Measurements from ENCODE around the gene HSP90AB1. TPM values are rescaled to one million over a fixed set of nuclear protein-coding genes. Genes with fewer than 3 reads are reported as not detected.

The HSP90AB1 gene
- total and polyA plus RNA-seq, 7 donors = 182 to 569 (median 484) TPM

GRCh38 chr6:44250718-44251123, 3.8 kb downstream of the HSP90AB1 start:
- WGBS, 2 donors = 73 to 85% methylated on average over 3 of the region's 3 CpGs

GRCh38 chr6:44251576-44252524, 4.9 kb downstream of the HSP90AB1 start:
- H3K27me3 ChIP-seq = no peaks in the 10 kb centered on the region
- peaks cover 0 to 34% (median 28%) of the 10 kb centered on the region in 4 donors for H3K4me1 ChIP-seq
- TF ChIP-seq CTCF (IDR thresholded peaks at IDR 0.05) (no peak), POLR2A (IDR thresholded peaks at IDR 0.05) (no peak), EP300 (IDR thresholded peaks at IDR 0.05) (no peak), POLR2AphosphoS5 (IDR thresholded peaks at IDR 0.05) (no peak)
- no peak for DNase-seq
- WGBS, 2 donors = 84 to 90% methylated on average over 14 of the region's 14 CpGs
- peaks cover 49 to 71% (median 64%) of the 10 kb centered on the region in 4 donors for H3K36me3 ChIP-seq
- no peak overlapping the region for H3K4me3 ChIP-seq
- H3K9me3 ChIP-seq = no peaks in the 10 kb centered on the region
- no peak overlapping the region for H3K27ac ChIP-seq
- intact Hi-C loops (cut with DNase I) = no loop called here

More at GRCh38 chr6:44250718-44251123, 3.8 kb downstream of the HSP90AB1 start:
- intact Hi-C loops (cut with DNase I) = no loop called here
- TF ChIP-seq CTCF (IDR thresholded peaks at IDR 0.05) (no peak), EP300 (IDR thresholded peaks at IDR 0.05) (no peak), POLR2AphosphoS5 (IDR thresholded peaks at IDR 0.05) (no peak)
- Histone ChIP-seq H3K4me1 (peaks cover 0 to 27% (median 21%) of the 10 kb centered on the region in 4 donors), H3K27ac (no peak overlapping the region), H3K27me3 (no peaks in the 10 kb centered on the region), H3K9me3 (no peaks in the 10 kb centered on the region), H3K4me3 (no peak overlapping the region), H3K36me3 (peaks cover 49 to 70% (median 64%) of the 10 kb centered on the region in 4 donors)
- DNase-seq = no peak

DNA sequence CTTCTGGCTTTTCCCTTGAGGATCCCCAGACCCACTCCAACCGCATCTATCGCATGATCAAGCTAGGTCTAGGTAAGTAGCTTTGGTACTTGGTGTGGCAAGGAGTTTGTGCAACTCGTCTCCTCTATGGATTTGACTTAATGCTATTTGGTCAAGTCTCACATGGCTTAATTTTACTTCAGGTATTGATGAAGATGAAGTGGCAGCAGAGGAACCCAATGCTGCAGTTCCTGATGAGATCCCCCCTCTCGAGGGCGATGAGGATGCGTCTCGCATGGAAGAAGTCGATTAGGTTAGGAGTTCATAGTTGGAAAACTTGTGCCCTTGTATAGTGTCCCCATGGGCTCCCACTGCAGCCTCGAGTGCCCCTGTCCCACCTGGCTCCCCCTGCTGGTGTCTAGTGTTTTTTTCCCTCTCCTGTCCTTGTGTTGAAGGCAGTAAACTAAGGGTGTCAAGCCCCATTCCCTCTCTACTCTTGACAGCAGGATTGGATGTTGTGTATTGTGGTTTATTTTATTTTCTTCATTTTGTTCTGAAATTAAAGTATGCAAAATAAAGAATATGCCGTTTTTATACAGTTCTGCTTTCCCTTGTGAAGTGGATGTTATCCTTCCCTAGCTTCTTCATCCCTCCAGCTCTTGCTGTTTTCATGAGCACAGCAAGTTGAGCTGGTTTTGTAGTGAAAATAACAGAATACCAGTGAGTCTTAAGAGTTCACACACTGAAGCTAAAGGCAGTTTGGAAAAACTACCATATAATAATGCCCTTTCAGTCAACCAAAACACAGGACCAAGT, 6.6 kb downstream of the HSP90AB1 start:
- intact Hi-C loops (cut with DNase I) = no loop called here
- Histone ChIP-seq H3K4me3 (no peak overlapping the region), H3K27me3 (no peaks in the 10 kb centered on the region), H3K4me1 (peaks cover 0 to 34% (median 31%) of the 10 kb centered on the region in 4 donors), H3K27ac (no peak overlapping the region), H3K36me3 (peaks cover 49 to 71% (median 65%) of the 10 kb centered on the region in 4 donors), H3K9me3 (no peaks in the 10 kb centered on the region)
- TF ChIP-seq POLR2A (IDR thresholded peaks at IDR 0.05) (no peak), POLR2AphosphoS5 (IDR thresholded peaks at IDR 0.05) (no peak), EP300 (IDR thresholded peaks at IDR 0.05) (no peak), CTCF (IDR thresholded peaks at IDR 0.05) (peak in 3 of 4 experiments; percentile 21 to 32 (median 32))
- DNase-seq = no peak
- WGBS, 2 donors = 60 to 72% methylated on average over 10 of the region's 10 CpGs

GRCh38 chr6:44254191-44255104, 7.5 kb downstream of the HSP90AB1 start:
- H3K27ac ChIP-seq = no peak overlapping the region

More at GRCh38 chr6:44254191-44255104, 7.5 kb downstream of the HSP90AB1 start:
- Histone ChIP-seq H3K36me3 (peaks cover 49 to 66% (median 59%) of the 10 kb centered on the region in 4 donors), H3K4me1 (peaks cover 0 to 26% (median 21%) of the 10 kb centered on the region in 4 donors), H3K27me3 (no peaks in the 10 kb centered on the region), H3K4me3 (no peak overlapping the region), H3K9me3 (no peaks in the 10 kb centered on the region)
- DNase-seq = no peak
- intact Hi-C loops (cut with DNase I) = loop anchor here (5.0 kb wide), 1 partner anchor 157 kb away; no protein-coding TSS in a partner anchor
- 80 to 83% methylated on average over 12 of the region's 12 CpGs for WGBS, 2 donors
- TF ChIP-seq POLR2A (IDR thresholded peaks at IDR 0.05) (no peak), CTCF (IDR thresholded peaks at IDR 0.05) (no peak), POLR2AphosphoS5 (IDR thresholded peaks at IDR 0.05) (no peak), EP300 (IDR thresholded peaks at IDR 0.05) (no peak)
